H1 (cell line): ENCODE measurements around the gene SMAD7. TPM values are rescaled to one million over a fixed set of nuclear protein-coding genes. Genes with fewer than 3 reads are reported as not detected.

Source experiments
- CTCF ChIA-PET: fragments of 300-600 bp; sonication (Branson Sonifier 250); formaldehyde crosslinking; loops from one replicate; lab custom pipeline; 2021; ENCODE audit not compliant: partially characterized antibody; lab: Charles Lee
- POLR2A ChIA-PET: fragments of 300-600 bp; sonication (Branson Sonifier 250); formaldehyde crosslinking; loops from one replicate; lab custom pipeline; 2021; ENCODE audit warnings: inconsistent platforms; ENCODE audit not compliant: partially characterized antibody; lab: Charles Lee
- DNase-seq, 2 experiments: peaks; one replicate each; pipeline versions ENCODE4 v3.0.0 to v3.0.0-alpha.2; 2010 to 2022; ENCODE audit warnings: low spot score in 2 of 2, low read depth in 1 of 2, mixed read lengths in 1 of 2
- FAIRE-seq: peaks from 2 replicates; lab custom pipeline; 2011; peaks lifted over from hg19 to GRCh38; lab: Jason Lieb, UNC
- H2AFZ ChIP-seq: 2 replicates; pipeline ENCODE4 v1.8.1; 2012; ENCODE audit warnings: low read length, inconsistent platforms
- H2AK5ac ChIP-seq: 2 replicates; pipeline ENCODE4 v1.6.1; 2013; ENCODE audit warnings: low read depth, low read length
- H2BK120ac ChIP-seq: replicated peaks from 2 replicates; pipeline ENCODE3; 2013; ENCODE audit warnings: low read depth, low read length, inconsistent platforms
- H2BK12ac ChIP-seq: 2 replicates; pipeline ENCODE4 v1.6.1; 2013; ENCODE audit warnings: low read depth, low read length
- H2BK15ac ChIP-seq: 2 replicates; pipeline ENCODE4 v1.6.1; 2013; ENCODE audit warnings: low read length
- H2BK20ac ChIP-seq: 2 replicates; pipeline ENCODE4 v1.6.1; 2013; ENCODE audit warnings: low read length
- H2BK5ac ChIP-seq: 2 replicates; pipeline ENCODE4 v1.6.1; 2013; ENCODE audit warnings: low read depth, low read length
- H3K14ac ChIP-seq: 2 replicates; pipeline ENCODE4 v1.6.1; 2013; ENCODE audit warnings: inconsistent platforms; ENCODE audit not compliant: insufficient read length
- H3K18ac ChIP-seq: 2 replicates; pipeline ENCODE4 v1.6.1; 2013; ENCODE audit warnings: low read length; ENCODE audit errors: extremely low read depth
- H3K23ac ChIP-seq: 2 replicates; pipeline ENCODE4 v1.6.1; 2013; ENCODE audit warnings: inconsistent platforms; ENCODE audit not compliant: insufficient read length
- H3K23me2 ChIP-seq: 2 replicates; pipeline ENCODE4 v1.6.1; 2013; ENCODE audit warnings: low read depth, low read length
- H3K27ac ChIP-seq: 2 replicates; pipeline ENCODE4 v1.6.1; 2011; ENCODE audit warnings: low read depth, low read length, inconsistent platforms
- H3K27me3 ChIP-seq, 4 experiments: replicated peaks in 1 of 4; 1 replicate in 1 of 4; 2 replicates in 3 of 4; pipeline versions ENCODE4 v1.6.1 to v1.8.1; 2011 to 2013; ENCODE audit warnings: low read length in 3 of 4, mild to moderate bottlenecking in 3 of 4, inconsistent platforms in 2 of 4, mixed read lengths in 2 of 4, moderate library complexity in 1 of 4; ENCODE audit not compliant: control insufficient read depth in 3 of 4, insufficient read depth in 3 of 4; ENCODE audit errors: extremely low read depth in 1 of 4
- H3K36me3 ChIP-seq, 4 experiments: 2 replicates each; pipeline versions ENCODE4 v1.6.1 to v1.8.1; 2011 to 2013; ENCODE audit warnings: mild to moderate bottlenecking in 4 of 4, low read length in 3 of 4, moderate library complexity in 2 of 4, control low read depth in 1 of 4, inconsistent platforms in 1 of 4; ENCODE audit not compliant: insufficient read depth in 4 of 4, control insufficient read depth in 2 of 4
- H3K4ac ChIP-seq: replicated peaks from 2 replicates; pipeline ENCODE3; 2013; ENCODE audit warnings: low read length, low read depth, mixed read lengths, inconsistent platforms; ENCODE audit not compliant: insufficient read length
- H3K4me1 ChIP-seq, 4 experiments: replicated peaks in 1 of 4; 1 replicate in 1 of 4; 2 replicates in 3 of 4; pipeline versions ENCODE4 v1.6.1 to v1.8.1; 2011 to 2013; ENCODE audit warnings: low read length in 3 of 4, inconsistent platforms in 2 of 4, mixed read lengths in 1 of 4; ENCODE audit not compliant: insufficient read depth in 4 of 4, control insufficient read depth in 3 of 4
- H3K4me2 ChIP-seq, 2 experiments: 2 replicates each; pipeline versions ENCODE4 v1.6.1 to v1.8.1; 2011 to 2013; ENCODE audit warnings: low read depth in 2 of 2, low read length in 2 of 2, control low read depth in 1 of 2, inconsistent platforms in 1 of 2, mild to moderate bottlenecking in 1 of 2; ENCODE audit not compliant: insufficient read depth in 1 of 2
- H3K4me3 ChIP-seq, 4 experiments: fragments of 200-600, 300-600 bp in 1 of 4; sonication (generic), shearing (Covaris generic), sonication (Bioruptor Twin) in 1 of 4; 2 replicates each; pipeline versions ENCODE4 v1.5.1 to v1.8.1; 2011 to 2016; ENCODE audit warnings: low read length in 4 of 4, low read depth in 3 of 4, control low read depth in 2 of 4, inconsistent platforms in 2 of 4, mild to moderate bottlenecking in 2 of 4, mixed read lengths in 1 of 4, moderate library complexity in 1 of 4; ENCODE audit not compliant: insufficient read depth in 2 of 4; ENCODE audit errors: extremely low read depth in 1 of 4
- H3K56ac ChIP-seq: replicated peaks from 2 replicates; pipeline ENCODE3; 2013; ENCODE audit warnings: low read depth, mild to moderate bottlenecking, mixed read lengths, low read length, inconsistent platforms; ENCODE audit not compliant: insufficient read length
- H3K79me1 ChIP-seq: 2 replicates; pipeline ENCODE4 v1.6.1; 2013; ENCODE audit warnings: low read depth, low read length, control low read depth
- H3K79me2 ChIP-seq, 2 experiments: 2 replicates each; pipeline versions ENCODE4 v1.6.1 to v1.8.1; 2012 to 2013; ENCODE audit warnings: low read length in 2 of 2, mild to moderate bottlenecking in 2 of 2, inconsistent platforms in 1 of 2; ENCODE audit not compliant: insufficient read depth in 2 of 2, control insufficient read depth in 1 of 2
- H3K9ac ChIP-seq, 4 experiments: replicated peaks in 1 of 4; 1 replicate in 1 of 4; 2 replicates in 3 of 4; pipeline versions ENCODE4 v1.6.1 to v1.8.1; 2011 to 2013; ENCODE audit warnings: low read depth in 3 of 4, low read length in 3 of 4, control low read depth in 2 of 4, mild to moderate bottlenecking in 2 of 4, moderate library complexity in 2 of 4, inconsistent platforms in 1 of 4; ENCODE audit errors: extremely low read depth in 1 of 4
- H3K9me3 ChIP-seq, 2 experiments: 2 replicates each; pipeline versions ENCODE4 v1.6.1 to v1.8.1; 2012 to 2013; ENCODE audit warnings: mild to moderate bottlenecking in 2 of 2, moderate library complexity in 2 of 2, control low read depth in 1 of 2, inconsistent platforms in 1 of 2, low read depth in 1 of 2, low read length in 1 of 2, mixed read lengths in 1 of 2; ENCODE audit not compliant: insufficient read depth in 2 of 2
- H4K20me1 ChIP-seq, 2 experiments: replicated peaks in 1 of 2; 2 replicates each; pipeline versions ENCODE3 to v1.8.1; 2011 to 2013; ENCODE audit warnings: inconsistent platforms in 2 of 2, low read length in 2 of 2, mild to moderate bottlenecking in 1 of 2; ENCODE audit not compliant: insufficient read depth in 2 of 2, control insufficient read depth in 1 of 2
- H4K5ac ChIP-seq: 2 replicates; pipeline ENCODE4 v1.6.1; 2013; ENCODE audit warnings: low read length, low read depth, mixed read lengths, inconsistent platforms; ENCODE audit not compliant: insufficient read length
- H4K8ac ChIP-seq: 2 replicates; pipeline ENCODE4 v1.8.0; 2013; ENCODE audit warnings: mild to moderate bottlenecking, moderate library complexity, low read length, inconsistent platforms; ENCODE audit not compliant: insufficient read depth; ENCODE audit errors: extremely low read depth
- H4K91ac ChIP-seq: replicated peaks from 2 replicates; pipeline ENCODE3; 2013; ENCODE audit warnings: low read length, mixed read lengths, inconsistent platforms; ENCODE audit not compliant: insufficient read length
- KDM5A ChIP-seq: fragments of 200-600 bp; IDR thresholded peaks from 2 replicates; pipeline ENCODE4 v1.7.1; 2012; ENCODE audit warnings: mild to moderate bottlenecking, low read length, inconsistent platforms, mixed read lengths
- RAD21 ChIP-seq, 2 experiments: IDR thresholded peaks in 1 of 2; conservative IDR thresholded peaks in 1 of 2; 2 replicates each; pipeline ENCODE4 v1.6.1; 2011; ENCODE audit warnings: low read depth in 2 of 2, low read length in 2 of 2, improper control_type of control experiment in 1 of 2, inconsistent platforms in 1 of 2, mild to moderate bottlenecking in 1 of 2, moderate library complexity in 1 of 2
- WGBS, 2 experiments: shearing (Covaris generic) in 1 of 2; methylation state at CpG; one replicate each; pipeline versions ENCODE4 v1.1.6 to v1.1.7; 2013 to 2015; ENCODE audit warnings: low lambda C conversion rate in 2 of 2, mixed read lengths in 2 of 2, inconsistent platforms in 1 of 2, low coverage in 1 of 2, missing lambda C conversion rate in 1 of 2; ENCODE audit not compliant: insufficient replicate concordance in 2 of 2, insufficient coverage in 1 of 2, insufficient read length in 1 of 2; ENCODE audit errors: extremely low coverage in 1 of 2, missing lambda C conversion rate in 1 of 2; 5-methylcytosine and 5-hydroxymethylcytosine counted together
- polyA plus RNA-seq, 7 experiments: library from polyadenylated mRNA; depleted of rRNA in 3 of 7; stranded (reverse) in 5 of 7; unstranded in 2 of 7; fragments of >200 nt in 5 of 7; fragments of 200-250 nt in 2 of 7; gene quantifications; 1 replicate in 5 of 7; 2 replicates in 1 of 7; 4 replicates in 1 of 7; pipeline versions ENCODE4 v1.2.1 to v1.2.3, GENCODE V29; 2011 to 2013; ENCODE audit warnings: missing spikeins in 2 of 7, mixed read lengths in 2 of 7
- total RNA-seq: library from RNA; stranded (reverse); fragmentation: NEBNext Ultra II Directional; extraction: Animal tissue kit (Norgen Biotek cat#: 25700); gene quantifications from 2 replicates; pipeline ENCODE4 v1.2.1, GENCODE V29; 2021
- TF ChIP-seq, protein P1 (sequence below), 3 experiments: IDR thresholded peaks; 1 replicate in 2 of 3; 2 replicates in 1 of 3; pipeline versions ENCODE4 v1.5.1 to v1.6.1; 2011; ENCODE audit warnings: low read length in 3 of 3, mild to moderate bottlenecking in 3 of 3, inconsistent platforms in 2 of 3, low read depth in 1 of 3, moderate library complexity in 1 of 3; ENCODE audit not compliant: insufficient read depth in 1 of 3; ENCODE audit errors: control extremely low read depth in 1 of 3

Gene SMAD7
- total and polyA plus RNA-seq, 2 of the 8 experiments (the other 6 are each of a cell fraction or from before 2014, with no cell fraction given), result 6.5 to 15.5 TPM

GRCh38 chr18:48962994-48963561, 12.3 kb upstream of the SMAD7 start:
- FAIRE-seq, result no peak
- H3K79me1 ChIP-seq, result no peaks in the 10 kb centered on the region
- no peak overlapping the region for H3K9ac ChIP-seq
- no peak for DNase-seq
- peaks cover 0 to 3% (median 1%) of the 10 kb centered on the region in 4 experiments; a peak in 2 of 7 replicates for H3K27me3 ChIP-seq
- TF ChIP-seq, protein P1, sequence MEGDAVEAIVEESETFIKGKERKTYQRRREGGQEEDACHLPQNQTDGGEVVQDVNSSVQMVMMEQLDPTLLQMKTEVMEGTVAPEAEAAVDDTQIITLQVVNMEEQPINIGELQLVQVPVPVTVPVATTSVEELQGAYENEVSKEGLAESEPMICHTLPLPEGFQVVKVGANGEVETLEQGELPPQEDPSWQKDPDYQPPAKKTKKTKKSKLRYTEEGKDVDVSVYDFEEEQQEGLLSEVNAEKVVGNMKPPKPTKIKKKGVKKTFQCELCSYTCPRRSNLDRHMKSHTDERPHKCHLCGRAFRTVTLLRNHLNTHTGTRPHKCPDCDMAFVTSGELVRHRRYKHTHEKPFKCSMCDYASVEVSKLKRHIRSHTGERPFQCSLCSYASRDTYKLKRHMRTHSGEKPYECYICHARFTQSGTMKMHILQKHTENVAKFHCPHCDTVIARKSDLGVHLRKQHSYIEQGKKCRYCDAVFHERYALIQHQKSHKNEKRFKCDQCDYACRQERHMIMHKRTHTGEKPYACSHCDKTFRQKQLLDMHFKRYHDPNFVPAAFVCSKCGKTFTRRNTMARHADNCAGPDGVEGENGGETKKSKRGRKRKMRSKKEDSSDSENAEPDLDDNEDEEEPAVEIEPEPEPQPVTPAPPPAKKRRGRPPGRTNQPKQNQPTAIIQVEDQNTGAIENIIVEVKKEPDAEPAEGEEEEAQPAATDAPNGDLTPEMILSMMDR (IDR thresholded peaks at IDR 0.05; ENCODE audit: control extremely low read depth in 1 of 3, insufficient read depth in 1 of 3, low read depth in 1 of 3, low read length in 3 of 3), result peak in 1 of 3 experiments; percentile 13; a peak in 1 of 4 replicates
- TF ChIP-seq KDM5A (no peak), RAD21 (IDR thresholded peaks at IDR 0.05 in 1 of 2, conservative IDR thresholded peaks at IDR 0.05 in 1 of 2; ENCODE audit: low read depth in 2 of 2, low read length in 2 of 2) (peak; percentile 18 to 43; a peak in 3 of 4 replicates)
- H3K23ac ChIP-seq, result no peak overlapping the region
- peak overlapping the region; percentile 95; the same call in 1 of the 2 replicates for H2BK12ac ChIP-seq
- H3K56ac ChIP-seq, result no peak overlapping the region
- no peak overlapping the region for H3K4ac ChIP-seq
- H4K5ac ChIP-seq, result no peak overlapping the region
- peak overlapping the region; percentile 82; the same call in 1 of the 2 replicates for H2BK5ac ChIP-seq
- H3K4me1 ChIP-seq, result peaks cover 11 to 19% (median 15%) of the 10 kb centered on the region in 4 experiments
- POLR2A ChIA-PET, result interaction anchor here (0.9 to 2.8 kb wide), 3 partner anchors 11 to 29 kb away, joined by 3 to 16 read pairs (median 6); no protein-coding TSS in a partner anchor
- H2BK20ac ChIP-seq, result peak overlapping the region; percentile 94; the same call in 1 of the 2 replicates
- no peaks in the 10 kb centered on the region for H3K23me2 ChIP-seq
- no peak overlapping the region for H3K27ac ChIP-seq
- no peaks in the 10 kb centered on the region for H3K36me3 ChIP-seq
- H2AK5ac ChIP-seq, result peak overlapping the region; percentile 94; the same call in 1 of the 2 replicates
- no peaks in the 10 kb centered on the region for H3K9me3 ChIP-seq
- no peak overlapping the region for H3K4me3 ChIP-seq
- H2BK15ac ChIP-seq, result peak overlapping the region; percentile 89; the same call in 1 of the 2 replicates
- WGBS, 2 experiments, result 81% methylated on average over 3 of the region's 3 CpGs; no CpG with 5 or more reads in 1 of the 2 experiments
- no peak overlapping the region for H3K4me2 ChIP-seq
- H4K8ac ChIP-seq, result no peak overlapping the region
- no peaks in the 10 kb centered on the region for H4K20me1 ChIP-seq
- peak overlapping the region; percentile 38 for H4K91ac ChIP-seq
- CTCF ChIA-PET, result interaction anchor here (0.7 to 2.5 kb wide), 7 partner anchors 9 to 78 kb away, joined by 3 to 12 read pairs (median 3); no protein-coding TSS in a partner anchor
- no peak overlapping the region for H2AFZ ChIP-seq
- no peak overlapping the region for H3K14ac ChIP-seq
- no peak overlapping the region for H2BK120ac ChIP-seq
- H3K79me2 ChIP-seq, result no peaks in the 10 kb centered on the region
- H3K18ac ChIP-seq, result peak overlapping the region; percentile 56; the same call in 1 of the 2 replicates
